Left renal pelvis (tissue), 4 donors: ENCODE measurements around the gene TIAM2. TPM values are rescaled to one million over a fixed set of nuclear protein-coding genes. Genes with fewer than 3 reads are reported as not detected.
"Not testable (repeated sequence)": the region's sequence is repeated elsewhere in the genome, so short reads cannot be mapped to it uniquely, and the experiment has no call there.

ENCODE experiments used
- DNase-seq, 4 donors: peaks; one replicate each; pipeline ENCODE4 v3.0.0-alpha.2; 2013; ENCODE audit warnings: low read depth in 4 of 4, low spot score in 3 of 4
- polyA plus RNA-seq, 4 donors: library from polyadenylated mRNA; unstranded; fragments of 120-200 nt; gene quantifications; one replicate each; pipeline ENCODE4 v1.2.1, GENCODE V29; 2013; ENCODE audit not compliant: insufficient read length in 4 of 4

Gene TIAM2
- polyA plus RNA-seq, 4 donors = 18.4 to 22.2 (median 21.1) TPM

DNA sequence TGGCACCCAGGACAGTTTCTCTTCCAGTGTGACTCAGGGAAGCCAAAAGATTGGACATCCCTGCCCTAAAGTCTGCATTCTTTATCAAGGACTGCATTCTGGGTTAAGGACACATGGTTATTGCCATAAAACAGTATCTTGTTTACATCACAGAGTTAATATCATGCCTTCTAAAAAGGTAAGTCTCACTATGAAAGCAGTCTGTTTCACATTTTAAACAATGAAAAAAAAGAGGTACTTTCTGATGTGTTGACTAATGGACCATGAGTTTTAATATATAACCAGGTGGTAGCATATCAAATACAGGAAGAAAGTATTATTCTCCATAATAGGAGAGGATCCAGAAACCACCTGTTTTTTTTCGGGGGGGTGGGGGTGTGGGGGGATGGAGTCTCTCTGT lies 93.7 kb downstream of the TIAM2 start:
- DNase-seq = no peak

DNA sequence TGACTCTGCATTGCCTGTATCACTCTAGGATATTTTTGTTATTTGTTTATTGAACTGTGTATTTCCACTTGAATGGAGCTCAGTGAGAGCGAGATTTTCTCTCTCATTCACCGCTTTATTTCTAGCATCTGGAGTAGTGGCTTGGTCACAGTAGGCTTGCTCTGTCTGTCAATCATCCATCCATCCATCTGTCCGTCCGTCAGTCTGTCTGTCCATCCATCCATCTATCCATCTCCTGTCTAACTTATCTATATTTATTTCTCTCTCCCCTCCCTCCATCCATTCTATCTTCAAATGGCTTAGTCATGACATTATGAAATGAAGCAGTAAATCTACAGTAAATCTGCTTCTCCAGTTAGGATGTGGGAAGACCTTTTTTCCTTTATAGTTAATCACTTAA lies 94.6 kb downstream of the TIAM2 start:
- DNase-seq = no peak

GRCh38 chr6:155090166-155090565 lies 95.1 kb downstream of the TIAM2 start:
- no peak for DNase-seq

DNA sequence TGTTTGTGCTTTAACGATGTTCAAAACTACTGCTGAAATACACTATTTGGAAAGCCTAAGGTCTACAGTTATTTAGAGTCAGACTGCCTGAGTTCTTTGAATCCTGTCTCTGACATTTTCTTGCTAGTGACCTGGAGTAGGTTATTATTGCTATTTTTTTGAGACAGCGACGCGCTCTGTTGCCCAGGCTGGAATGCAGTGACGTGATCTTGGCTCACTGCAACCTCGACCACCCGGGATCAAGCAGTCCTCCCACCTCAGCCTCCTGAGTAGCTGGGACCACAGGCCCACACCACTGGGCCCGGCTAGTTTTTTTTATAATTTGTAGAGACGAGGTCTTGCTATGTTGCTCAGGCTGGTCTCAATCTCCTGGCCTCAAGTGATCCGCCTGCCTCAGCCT lies 96.6 kb downstream of the TIAM2 start:
- DNase-seq = no peak

- no peak for DNase-seq
Measured at GRCh38 chr6:155093430-155093829, 98.3 kb downstream of the TIAM2 start.

DNA sequence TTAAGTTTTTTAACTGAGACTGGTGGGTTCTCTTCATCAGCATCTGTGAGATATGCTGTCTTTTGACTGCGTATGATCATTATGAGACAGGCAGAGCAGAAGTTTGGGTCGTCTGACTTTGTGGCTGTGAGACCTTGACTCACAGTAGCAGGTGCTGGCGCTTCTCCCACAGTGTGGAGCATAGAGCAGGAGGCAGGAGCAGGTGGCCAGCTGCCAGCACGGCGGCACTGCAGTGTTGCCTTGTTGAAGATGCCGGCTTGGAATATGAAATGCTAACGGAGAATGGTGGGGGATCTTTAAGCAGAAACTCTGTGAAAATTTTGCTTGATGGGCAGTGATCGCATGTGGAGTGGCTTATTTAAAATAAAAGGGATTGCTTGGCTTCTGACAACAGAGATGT lies 105.0 kb downstream of the TIAM2 start:
- no peak for DNase-seq

- no peak for DNase-seq
Measured at GRCh38 chr6:155100591-155100990, 105.5 kb downstream of the TIAM2 start.

DNA sequence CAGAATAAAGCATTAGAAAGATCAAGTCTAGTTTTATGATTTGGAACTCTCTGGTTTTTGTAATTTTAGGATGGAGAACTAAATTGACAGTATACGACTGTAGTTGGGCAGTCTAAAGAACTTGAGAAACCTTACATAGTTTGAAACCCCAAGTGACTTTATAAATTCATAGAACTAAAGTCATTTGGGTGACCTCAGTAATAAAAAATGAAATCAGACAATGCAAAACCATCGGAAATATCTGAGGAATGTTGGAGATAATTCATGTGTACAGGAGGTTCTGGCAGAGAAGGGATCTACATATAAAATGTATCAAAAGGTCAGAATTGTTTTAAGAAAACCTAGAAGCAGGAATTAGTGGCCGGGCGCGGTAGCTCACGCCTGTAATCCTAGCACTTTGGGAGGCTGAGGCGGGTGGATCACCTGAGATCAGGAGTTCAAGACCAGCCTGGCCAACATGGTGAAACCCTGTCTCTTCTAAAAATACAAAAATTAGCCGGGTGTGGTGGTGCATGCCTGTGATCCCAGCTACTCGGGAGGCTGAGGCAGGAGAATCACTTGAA lies 108.0 kb downstream of the TIAM2 start:
- DNase-seq = not testable (repeated sequence)

DNA sequence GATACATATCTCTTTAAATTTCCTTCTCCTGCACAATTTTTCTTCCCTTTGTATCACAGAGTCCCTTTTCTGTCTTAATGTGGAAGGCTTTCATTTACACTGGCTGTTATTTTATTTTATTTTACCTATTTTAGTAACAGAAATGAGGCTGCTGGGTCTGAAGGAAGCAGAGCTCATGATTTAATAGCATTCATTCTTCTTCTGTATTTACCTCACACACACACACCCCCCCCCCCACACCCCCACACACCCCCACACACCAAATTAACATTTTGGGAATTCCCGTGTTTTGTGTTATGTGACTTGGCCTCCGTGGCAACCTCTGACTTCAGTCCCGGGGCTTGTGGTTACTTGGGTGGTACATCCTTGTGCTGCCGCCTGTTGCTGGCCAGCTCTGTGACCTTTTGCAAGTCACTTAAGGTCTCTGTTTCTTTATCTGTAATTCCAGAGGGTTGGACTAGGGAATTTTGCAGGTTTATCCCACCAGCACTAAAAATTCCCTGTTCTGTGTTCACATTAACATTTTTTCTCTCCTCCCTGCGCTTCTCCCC lies 108.8 kb downstream of the TIAM2 start:
- DNase-seq = no peak

- no peak for DNase-seq
Measured at GRCh38 chr6:155106456-155107115, 111.5 kb downstream of the TIAM2 start.

DNA sequence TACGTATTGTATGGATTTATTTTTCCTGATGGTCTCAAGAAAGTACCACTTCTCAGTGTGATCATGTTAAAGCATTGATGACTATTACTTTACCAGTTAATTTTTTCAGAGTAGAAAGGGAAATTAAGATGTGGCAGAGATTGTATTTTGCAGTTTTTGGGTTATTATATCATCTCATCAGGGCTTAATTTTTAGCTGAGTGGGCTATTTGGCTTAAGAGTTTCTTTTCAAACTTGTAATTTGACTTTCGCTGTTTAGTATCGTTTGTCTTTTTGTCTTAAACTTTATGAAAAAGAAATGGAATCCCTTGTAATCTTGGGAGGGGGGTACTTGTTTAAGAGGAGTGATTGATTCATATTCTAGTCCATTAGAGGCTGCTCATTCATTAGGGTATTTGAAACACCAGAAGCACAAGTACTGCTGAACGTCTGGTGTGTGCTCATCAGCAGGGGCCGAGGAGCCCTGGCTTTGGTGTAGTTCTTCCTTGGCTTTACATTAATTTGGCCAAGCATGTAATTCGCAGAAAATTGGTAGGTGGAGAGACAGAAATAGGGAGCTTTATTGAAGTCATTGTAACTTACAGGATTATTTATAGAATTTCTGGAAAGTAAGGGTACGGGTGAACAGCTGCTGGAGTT lies 112.4 kb downstream of the TIAM2 start:
- DNase-seq = no peak

- DNase-seq = no peak
Measured at GRCh38 chr6:155108070-155108820, 113.1 kb downstream of the TIAM2 start.

- no peak for DNase-seq
Measured at GRCh38 chr6:155110721-155111120, 115.6 kb downstream of the TIAM2 start.

GRCh38 chr6:155112757-155113156 lies 117.6 kb downstream of the TIAM2 start:
- DNase-seq = no peak

DNA sequence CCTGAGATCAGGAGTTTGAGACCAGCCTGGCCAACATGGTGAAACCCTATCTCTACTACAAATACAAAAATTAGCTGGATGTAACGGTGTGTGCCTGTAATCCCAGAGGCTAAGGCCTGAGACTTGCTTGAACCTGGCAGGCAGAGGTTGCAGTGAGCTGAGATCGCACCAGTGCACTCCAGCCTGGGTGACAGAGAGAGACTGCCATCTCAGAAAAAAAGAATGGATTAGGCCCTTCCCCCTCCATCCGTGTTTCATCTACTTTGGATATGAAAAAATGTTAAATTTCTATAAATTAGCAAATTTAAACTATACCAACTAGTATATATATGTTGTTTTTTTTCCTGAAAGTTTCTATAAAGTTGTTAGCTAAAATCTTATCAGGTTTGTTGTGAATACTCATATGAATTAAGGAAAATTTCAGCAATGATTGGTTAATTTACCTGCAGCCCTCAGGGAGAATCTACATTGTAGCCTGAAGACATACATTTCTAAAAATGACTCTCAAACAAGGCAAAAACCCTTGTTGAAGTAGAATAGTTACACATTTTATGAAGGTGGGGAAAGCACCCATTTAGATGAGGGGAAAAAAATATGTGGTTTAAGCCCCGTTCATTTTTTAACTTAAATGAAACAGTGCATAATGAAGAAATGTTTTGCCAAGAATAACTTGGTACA lies 120.9 kb downstream of the TIAM2 start:
- no peak for DNase-seq

DNA sequence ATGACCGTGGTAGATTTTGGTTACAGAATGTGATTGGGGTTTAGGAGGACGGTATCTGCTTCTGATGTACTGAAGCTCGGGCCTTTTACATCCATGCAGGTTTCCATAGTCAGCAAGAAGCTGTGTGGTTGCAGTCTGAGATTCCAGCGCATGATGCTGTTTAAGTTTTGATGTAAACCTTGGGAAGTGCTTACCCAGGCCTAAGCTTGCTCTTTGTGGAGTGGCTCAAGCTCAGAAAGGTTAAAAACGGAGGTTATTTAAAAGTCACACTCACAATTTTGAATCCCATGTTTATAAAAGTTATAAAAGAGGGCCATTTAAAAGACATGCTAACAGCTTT lies 121.4 kb downstream of the TIAM2 start:
- no peak for DNase-seq

DNA sequence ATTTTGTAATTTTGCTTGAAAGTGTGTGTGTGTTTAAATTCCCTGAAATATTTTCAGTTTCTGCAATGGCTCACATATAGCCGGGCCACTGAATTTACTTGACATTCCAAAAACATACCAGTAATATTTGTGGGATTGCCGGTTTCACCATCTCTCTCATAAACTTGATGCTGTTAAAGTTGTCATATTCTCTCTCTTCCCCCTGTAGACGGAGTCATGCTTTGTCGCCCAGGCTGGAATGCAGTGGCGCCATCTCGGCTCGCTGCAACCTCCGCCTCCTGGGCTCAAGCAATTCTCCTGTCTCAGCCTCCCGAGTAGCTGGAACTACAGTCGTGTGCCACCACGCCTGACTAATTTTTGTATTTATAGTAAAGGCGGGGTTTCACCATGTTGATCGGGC lies 122.1 kb downstream of the TIAM2 start:
- no peak for DNase-seq

GRCh38 chr6:155117785-155118184 lies 122.7 kb downstream of the TIAM2 start:
- DNase-seq = no peak

DNA sequence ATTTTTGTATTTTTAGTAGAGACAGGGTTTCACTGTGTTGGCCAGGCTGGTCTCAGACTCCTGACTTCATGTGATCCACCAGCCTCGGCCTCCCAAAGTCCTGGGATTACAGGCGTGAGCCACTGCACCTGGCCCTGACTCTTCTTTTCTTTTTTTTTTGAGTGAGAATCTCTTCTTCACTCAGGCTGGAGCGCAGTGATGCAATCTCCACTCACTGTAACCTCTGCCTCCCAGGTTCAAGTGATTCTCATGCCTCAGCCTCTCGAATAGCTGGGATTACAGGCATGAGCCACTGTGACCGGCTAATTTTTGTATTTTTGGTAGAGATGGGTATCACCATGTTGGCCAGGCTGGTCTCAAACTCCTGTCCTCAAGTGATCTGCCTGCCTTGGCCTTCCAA lies 124.1 kb downstream of the TIAM2 start:
- DNase-seq = not testable (repeated sequence)

DNA sequence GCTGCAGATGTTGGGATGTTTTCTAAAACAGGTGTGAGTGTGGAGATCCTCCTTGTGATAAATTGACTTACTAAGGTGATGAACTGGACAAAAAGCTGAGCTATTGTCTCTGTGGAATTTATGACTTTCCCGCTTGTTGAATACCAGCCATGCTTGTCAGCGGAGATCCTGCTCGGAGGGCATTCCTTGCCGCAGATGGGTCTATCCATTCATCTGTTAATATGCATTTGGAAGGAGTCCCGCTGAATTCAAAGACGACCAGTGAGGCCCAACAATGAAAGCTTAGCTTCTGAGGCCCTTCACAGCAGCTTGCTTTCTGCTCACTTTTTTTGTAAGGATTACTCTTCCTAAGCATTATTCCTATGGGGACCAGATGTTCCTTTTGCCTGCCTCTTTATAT lies 124.9 kb downstream of the TIAM2 start:
- DNase-seq = no peak

GRCh38 chr6:155121294-155121693 lies 126.2 kb downstream of the TIAM2 start:
- no peak for DNase-seq
